Prostate gland (tissue), 2 donors: ENCODE data around the gene NACAD. TPM values are rescaled to one million over a fixed set of nuclear protein-coding genes. Genes with fewer than 3 reads are reported as not detected.

Source experiments
- DNase-seq: peaks from one replicate; pipeline ENCODE4 v3.0.0-alpha.2; 2019; ENCODE audit warnings: low spot score
- H3K27ac ChIP-seq, 2 donors: fragments of 200-600 bp; sonication (generic); 2 replicates each; pipeline ENCODE4 v1.5.1; 2017 to 2019
- H3K27me3 ChIP-seq: fragments of 200-600 bp; sonication (generic); replicated peaks from 2 replicates; pipeline ENCODE4 v1.5.1; 2019; ENCODE audit not compliant: insufficient read depth
- H3K36me3 ChIP-seq, 2 donors: fragments of 200-600 bp; sonication (generic); 1 replicate in 1 of 2; 2 replicates in 1 of 2; pipeline versions ENCODE4 v1.5.1 to v1.8.1; 2017 to 2019
- H3K4me1 ChIP-seq: fragments of 200-600 bp; sonication (generic); replicated peaks from 2 replicates; pipeline ENCODE4 v1.5.1; 2019
- H3K4me3 ChIP-seq, 2 donors: fragments of 200-600 bp; sonication (generic); 2 replicates each; pipeline ENCODE4 v1.5.1; 2017 to 2019
- H3K9me3 ChIP-seq: fragments of 200-600 bp; sonication (generic); 2 replicates; pipeline ENCODE4 v1.5.1; 2017
- POLR2A ChIP-seq: fragments of 450-650 bp; IDR thresholded peaks from one replicate; pipeline ENCODE4 v1.6.1; 2016; ENCODE audit warnings: antibody characterized with exemption, mild to moderate bottlenecking
- POLR2AphosphoS5 ChIP-seq: sonication (generic); formaldehyde crosslinking; IDR thresholded peaks from one replicate; pipeline ENCODE4 v1.6.1; 2017; ENCODE audit warnings: antibody characterized with exemption
- WGBS: methylation state at CpG from one replicate; pipeline ENCODE4 v1.1.5; 2018; 5-methylcytosine and 5-hydroxymethylcytosine counted together
- intact Hi-C: fragments of 100-400 bp; cut with DNase I; formaldehyde crosslinking; loops from one replicate; pipeline ENCODE4 v1.14.2; 2022
- total RNA-seq, 2 donors: library from RNA; depleted of rRNA; stranded (reverse); fragments of >200 nt; gene quantifications; one replicate each; pipeline ENCODE4 v1.1.0, GENCODE V29; 2016
- TF ChIP-seq, protein P1 (sequence below), 4 experiments: fragments of 200-600 bp in 2 of 4; fragments of 450-650 bp in 2 of 4; sonication (generic) in 2 of 4; IDR thresholded peaks; 1 replicate in 3 of 4; 2 replicates in 1 of 4; pipeline ENCODE4 v1.5.1; 2016 to 2019; ENCODE audit warnings: antibody characterized with exemption in 4 of 4, mild to moderate bottlenecking in 2 of 4, moderate library complexity in 2 of 4

Gene NACAD
- total RNA-seq, 2 donors from 2014 or later = 3.5 to 10.3 TPM

DNA sequence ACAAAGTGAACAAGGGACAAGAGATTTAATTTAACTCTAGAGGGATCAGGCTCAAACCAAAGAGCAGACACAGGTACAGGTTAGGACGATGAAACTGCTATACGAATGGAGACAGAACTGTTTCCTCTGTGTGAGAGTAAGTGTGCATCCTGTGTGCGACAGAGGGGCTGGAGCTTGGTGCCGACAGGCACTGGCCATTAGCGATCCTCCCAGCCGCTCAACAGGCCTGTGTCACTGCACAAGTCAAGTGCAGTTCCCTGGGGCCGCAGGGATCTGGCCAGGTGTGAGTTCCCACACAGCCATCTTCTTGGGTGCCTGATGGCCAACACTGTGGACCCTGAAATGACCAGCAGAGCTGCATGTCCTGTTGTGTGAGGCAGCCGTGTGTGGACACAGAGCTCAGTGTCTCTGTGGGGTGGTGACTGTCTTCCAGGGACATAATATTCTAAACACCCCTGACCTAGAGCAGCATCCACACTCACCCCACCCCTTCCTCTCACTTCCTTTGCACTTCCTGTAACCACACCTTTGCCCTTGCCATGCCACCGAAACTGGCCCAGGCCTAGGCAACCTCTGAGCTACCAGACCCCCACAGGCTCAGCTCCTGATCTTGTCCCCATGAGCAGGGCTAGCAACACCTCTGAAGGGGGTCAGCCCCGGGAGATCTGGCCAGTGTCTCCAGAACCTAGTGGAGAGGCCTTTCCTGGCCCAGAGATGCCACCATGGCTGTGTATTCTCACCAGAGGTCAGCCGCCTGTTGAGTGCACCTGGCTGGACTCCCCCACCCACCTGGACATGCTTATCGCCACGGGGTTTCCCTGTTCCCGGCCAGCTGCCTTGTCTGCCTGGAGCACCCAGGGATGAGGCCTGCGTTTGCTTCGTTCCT lies 34.4 kb upstream of the NACAD start:
- Histone ChIP-seq H3K36me3 (no peaks in the 10 kb centered on the region), H3K9me3 (no peaks in the 10 kb centered on the region), H3K27ac (no peak overlapping the region), H3K4me1 (no peaks in the 10 kb centered on the region), H3K27me3 (no peaks in the 10 kb centered on the region), H3K4me3 (no peak overlapping the region)
- 75% methylated on average over 16 of the region's 16 CpGs for WGBS
- TF ChIP-seq POLR2A = no peak
- TF ChIP-seq, protein P1, sequence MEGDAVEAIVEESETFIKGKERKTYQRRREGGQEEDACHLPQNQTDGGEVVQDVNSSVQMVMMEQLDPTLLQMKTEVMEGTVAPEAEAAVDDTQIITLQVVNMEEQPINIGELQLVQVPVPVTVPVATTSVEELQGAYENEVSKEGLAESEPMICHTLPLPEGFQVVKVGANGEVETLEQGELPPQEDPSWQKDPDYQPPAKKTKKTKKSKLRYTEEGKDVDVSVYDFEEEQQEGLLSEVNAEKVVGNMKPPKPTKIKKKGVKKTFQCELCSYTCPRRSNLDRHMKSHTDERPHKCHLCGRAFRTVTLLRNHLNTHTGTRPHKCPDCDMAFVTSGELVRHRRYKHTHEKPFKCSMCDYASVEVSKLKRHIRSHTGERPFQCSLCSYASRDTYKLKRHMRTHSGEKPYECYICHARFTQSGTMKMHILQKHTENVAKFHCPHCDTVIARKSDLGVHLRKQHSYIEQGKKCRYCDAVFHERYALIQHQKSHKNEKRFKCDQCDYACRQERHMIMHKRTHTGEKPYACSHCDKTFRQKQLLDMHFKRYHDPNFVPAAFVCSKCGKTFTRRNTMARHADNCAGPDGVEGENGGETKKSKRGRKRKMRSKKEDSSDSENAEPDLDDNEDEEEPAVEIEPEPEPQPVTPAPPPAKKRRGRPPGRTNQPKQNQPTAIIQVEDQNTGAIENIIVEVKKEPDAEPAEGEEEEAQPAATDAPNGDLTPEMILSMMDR (IDR thresholded peaks at IDR 0.05) = no peak
- DNase-seq = no peak
- intact Hi-C loops = no loop called here

DNA sequence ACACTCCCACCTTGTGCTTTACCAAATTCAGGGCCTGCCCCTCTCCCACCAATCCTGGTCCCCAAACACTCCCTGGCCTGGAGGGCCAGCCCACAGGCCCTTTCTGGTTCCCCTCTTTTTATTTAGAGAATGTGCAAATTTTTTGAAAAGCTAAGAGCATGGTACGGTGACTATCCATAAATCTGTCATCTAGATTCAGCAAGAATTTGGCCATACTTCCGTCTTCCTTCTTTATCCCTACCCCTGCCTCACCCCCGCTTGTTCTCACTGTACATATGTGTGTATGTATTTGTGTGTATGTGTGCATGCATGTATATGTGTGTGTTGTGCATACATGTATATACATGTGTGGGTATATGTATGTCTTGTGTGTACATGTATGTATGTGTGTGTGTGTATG lies 30.8 kb upstream of the NACAD start:
- DNase-seq = no peak
- intact Hi-C loops = loop anchor here (10.0 kb wide), 2 partner anchors 235 to 535 kb away; partner anchors contain the start of genes PURB and TMED4
- TF ChIP-seq POLR2A (no peak), POLR2AphosphoS5 (no peak)
- TF ChIP-seq, protein P1 (IDR thresholded peaks at IDR 0.05) = no peak
- 72% methylated on average over 3 of the region's 3 CpGs for WGBS
- Histone ChIP-seq H3K9me3 (no peaks in the 10 kb centered on the region), H3K27me3 (no peaks in the 10 kb centered on the region), H3K27ac (no peak overlapping the region), H3K4me1 (no peaks in the 10 kb centered on the region), H3K4me3 (no peak overlapping the region), H3K36me3 (no peaks in the 10 kb centered on the region)

DNA sequence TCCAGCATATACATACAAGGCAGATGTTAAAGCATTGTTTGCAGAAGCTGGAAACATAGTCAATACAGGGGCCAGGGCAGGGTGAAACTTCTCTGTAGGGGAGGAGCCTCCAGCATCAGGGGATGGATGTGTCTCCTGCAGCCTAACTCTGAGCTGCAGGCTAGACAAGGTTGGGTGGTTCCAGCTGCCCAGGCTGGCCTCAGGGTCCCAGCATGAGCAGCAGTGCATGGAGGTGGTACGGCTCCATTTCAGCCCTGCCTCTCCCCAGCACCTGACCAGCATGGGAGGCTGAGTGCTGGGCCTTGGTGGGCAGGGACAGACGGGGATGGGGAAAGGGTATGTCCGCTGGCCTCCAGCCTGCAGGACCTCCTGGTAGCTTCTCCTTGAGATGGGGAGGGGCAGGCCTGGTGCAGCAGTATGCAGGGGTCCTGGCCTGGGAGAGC lies 30.1 kb upstream of the NACAD start:
- H3K9me3 ChIP-seq = no peaks in the 10 kb centered on the region
- H3K4me3 ChIP-seq = no peak overlapping the region
- DNase-seq = no peak
- no peaks in the 10 kb centered on the region for H3K36me3 ChIP-seq
- intact Hi-C loops = loop anchor here (10.0 kb wide), 2 partner anchors 234 to 534 kb away; partner anchors contain the start of genes PURB and TMED4
- 80% methylated on average over 3 of the region's 3 CpGs for WGBS
- no peaks in the 10 kb centered on the region for H3K4me1 ChIP-seq
- TF ChIP-seq, protein P1 (IDR thresholded peaks at IDR 0.05) = no peak
- TF ChIP-seq POLR2AphosphoS5 (no peak), POLR2A (no peak)
- H3K27me3 ChIP-seq = no peaks in the 10 kb centered on the region
- H3K27ac ChIP-seq = no peak overlapping the region

DNA sequence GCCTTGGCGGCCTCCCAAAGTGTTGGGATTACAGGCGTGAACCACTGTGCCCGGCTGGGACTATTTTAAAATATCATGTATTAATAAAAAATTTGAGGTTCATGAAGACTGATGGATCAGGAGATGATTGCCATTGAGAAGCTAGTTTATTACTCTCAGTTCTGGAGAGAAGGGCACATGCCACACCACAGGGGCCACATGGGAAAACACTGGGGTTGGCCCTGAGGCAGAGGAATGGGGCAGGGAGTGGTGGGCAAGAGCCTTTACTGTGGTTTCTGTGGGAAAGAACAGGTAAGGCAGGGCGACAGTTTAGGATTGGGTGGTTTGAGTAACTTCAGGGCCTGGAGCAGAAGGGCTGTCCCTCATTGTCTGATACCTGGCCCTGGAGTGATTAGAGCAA lies 29.5 kb upstream of the NACAD start:
- intact Hi-C loops = loop anchor here (10.0 kb wide), 2 partner anchors 233 to 533 kb away; partner anchors contain the start of genes PURB and TMED4
- H3K9me3 ChIP-seq = no peaks in the 10 kb centered on the region
- no peaks in the 10 kb centered on the region for H3K36me3 ChIP-seq
- no peaks in the 10 kb centered on the region for H3K4me1 ChIP-seq
- TF ChIP-seq, protein P1 (IDR thresholded peaks at IDR 0.05) = no peak
- TF ChIP-seq POLR2AphosphoS5 (no peak), POLR2A (no peak)
- 88% methylated on average over 4 of the region's 4 CpGs for WGBS
- H3K27ac ChIP-seq = no peak overlapping the region
- H3K4me3 ChIP-seq = no peak overlapping the region
- DNase-seq = no peak
- no peaks in the 10 kb centered on the region for H3K27me3 ChIP-seq
